Measurements from ENCODE around the gene PRIMA1. TPM values are rescaled to one million over a fixed set of nuclear protein-coding genes. Genes with fewer than 3 reads are reported as not detected.
A peak's percentile ranks its signal among the peaks of the same experiment; 100 is the strongest.

Gene PRIMA1
- total RNA-seq, 6 donors from 2014 or later = under 0.01 to 1.8 (median 0.62) TPM

GRCh38 chr14:93736378-93737014 lies 51.8 kb downstream of the PRIMA1 start:
- WGBS, 2 donors = 73 to 75% methylated on average over 10 of the region's 10 CpGs
- no peak for DNase-seq
- peaks cover 0 to 12% (median 2%) of the 10 kb centered on the region in 4 donors for H3K4me1 ChIP-seq
- no peak overlapping the region for H3K4me3 ChIP-seq
- H3K27ac ChIP-seq = no peak overlapping the region
- no peaks in the 10 kb centered on the region for H3K27me3 ChIP-seq
- no peaks in the 10 kb centered on the region for H3K36me3 ChIP-seq
- H3K9me3 ChIP-seq = no peaks in the 10 kb centered on the region
- TF ChIP-seq POLR2AphosphoS5 (IDR thresholded peaks at IDR 0.05) = no peak
- TF ChIP-seq CTCF (IDR thresholded peaks at IDR 0.05) = peak in 2 of 6 experiments; percentile 13 to 16
- ATAC-seq (ENCODE audit: low FRiP score in 2 of 2) = no peak

- Histone ChIP-seq H3K4me3 (no peak overlapping the region), H3K36me3 (no peaks in the 10 kb centered on the region), H3K27ac (no peak overlapping the region), H3K27me3 (no peaks in the 10 kb centered on the region), H3K9me3 (no peaks in the 10 kb centered on the region), H3K4me1 (peaks cover 0 to 12% (median 2%) of the 10 kb centered on the region in 4 donors)
- no peak for DNase-seq
- WGBS, 2 donors = 92% methylated on average over 12 of the region's 12 CpGs
- TF ChIP-seq CTCF (IDR thresholded peaks at IDR 0.05) = no peak
- no peak for TF ChIP-seq EP300 (IDR thresholded peaks at IDR 0.05)
- TF ChIP-seq POLR2AphosphoS5 (IDR thresholded peaks at IDR 0.05) = no peak
- TF ChIP-seq POLR2A (IDR thresholded peaks at IDR 0.05) = no peak
- no peak for ATAC-seq (ENCODE audit: low FRiP score in 2 of 2)
These were observed 53.1 kb downstream of the PRIMA1 start for GRCh38 chr14:93735206-93735605.

GRCh38 chr14:93734086-93734822 lies 54.0 kb downstream of the PRIMA1 start:
- no peak for TF ChIP-seq EP300 (IDR thresholded peaks at IDR 0.05)
- no peak for TF ChIP-seq CTCF (IDR thresholded peaks at IDR 0.05)
- no peak for TF ChIP-seq POLR2A (IDR thresholded peaks at IDR 0.05)
- no peak for TF ChIP-seq POLR2AphosphoS5 (IDR thresholded peaks at IDR 0.05)
- Histone ChIP-seq H3K27me3 (no peaks in the 10 kb centered on the region), H3K36me3 (no peaks in the 10 kb centered on the region), H3K27ac (no peak overlapping the region), H3K4me3 (no peak overlapping the region), H3K4me1 (peaks cover 0 to 12% (median 2%) of the 10 kb centered on the region in 4 donors), H3K9me3 (no peaks in the 10 kb centered on the region)
- 87 to 88% methylated on average over 17 to 22 of the region's 25 CpGs for whole genome bisulfite sequencing, 2 donors
- DNase-seq (peak in 1 of 2 donors; percentile 64), ATAC-seq (ENCODE audit: low FRiP score in 2 of 2) (no peak)

- Histone ChIP-seq H3K4me3 (no peak overlapping the region), H3K36me3 (no peaks in the 10 kb centered on the region), H3K27ac (no peak overlapping the region), H3K9me3 (no peaks in the 10 kb centered on the region), H3K27me3 (no peaks in the 10 kb centered on the region), H3K4me1 (peaks cover 0 to 12% (median 2%) of the 10 kb centered on the region in 4 donors)
- no peak for ATAC-seq (ENCODE audit: low FRiP score in 2 of 2)
- no peak for TF ChIP-seq POLR2A (IDR thresholded peaks at IDR 0.05)
- TF ChIP-seq POLR2AphosphoS5 (IDR thresholded peaks at IDR 0.05) = no peak
- no peak for TF ChIP-seq EP300 (IDR thresholded peaks at IDR 0.05)
- TF ChIP-seq CTCF (IDR thresholded peaks at IDR 0.05) = no peak
- DNase-seq = no peak
- WGBS, 2 donors = 62 to 63% methylated on average over 6 of the region's 6 CpGs
These were observed 54.7 kb downstream of the PRIMA1 start for GRCh38 chr14:93733631-93734030.
